ENCODE measurements around the gene SLA2.
"Not testable (repeated sequence)": the region's sequence is repeated elsewhere in the genome, so short reads cannot be mapped to it uniquely, and the experiment has no call there.

SLA2 gene

DNA sequence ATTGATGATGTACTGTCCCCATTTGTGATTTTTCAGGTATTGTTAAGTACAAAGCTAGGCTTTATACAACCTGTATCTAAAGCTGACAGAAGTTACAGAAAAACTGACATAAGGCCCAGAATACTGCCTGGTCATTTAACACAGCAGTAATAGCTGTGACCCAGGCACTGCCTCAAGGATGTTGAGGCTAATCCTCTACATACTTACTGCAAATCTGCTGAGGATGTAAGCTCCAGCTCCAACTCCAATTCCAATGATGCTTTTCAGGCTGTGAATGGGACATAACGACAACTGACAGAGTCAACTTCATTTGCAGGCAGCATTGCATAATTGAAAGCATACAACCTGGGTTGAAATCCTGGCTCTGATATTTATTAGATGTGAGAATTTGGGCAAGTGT, 36.3 kb upstream of the SLA2 start:
- no peak overlapping the region for H3K4me3 ChIP-seq (ENCODE audit: control insufficient read depth, low read depth, low read length)
- TF ChIP-seq, protein P1, sequence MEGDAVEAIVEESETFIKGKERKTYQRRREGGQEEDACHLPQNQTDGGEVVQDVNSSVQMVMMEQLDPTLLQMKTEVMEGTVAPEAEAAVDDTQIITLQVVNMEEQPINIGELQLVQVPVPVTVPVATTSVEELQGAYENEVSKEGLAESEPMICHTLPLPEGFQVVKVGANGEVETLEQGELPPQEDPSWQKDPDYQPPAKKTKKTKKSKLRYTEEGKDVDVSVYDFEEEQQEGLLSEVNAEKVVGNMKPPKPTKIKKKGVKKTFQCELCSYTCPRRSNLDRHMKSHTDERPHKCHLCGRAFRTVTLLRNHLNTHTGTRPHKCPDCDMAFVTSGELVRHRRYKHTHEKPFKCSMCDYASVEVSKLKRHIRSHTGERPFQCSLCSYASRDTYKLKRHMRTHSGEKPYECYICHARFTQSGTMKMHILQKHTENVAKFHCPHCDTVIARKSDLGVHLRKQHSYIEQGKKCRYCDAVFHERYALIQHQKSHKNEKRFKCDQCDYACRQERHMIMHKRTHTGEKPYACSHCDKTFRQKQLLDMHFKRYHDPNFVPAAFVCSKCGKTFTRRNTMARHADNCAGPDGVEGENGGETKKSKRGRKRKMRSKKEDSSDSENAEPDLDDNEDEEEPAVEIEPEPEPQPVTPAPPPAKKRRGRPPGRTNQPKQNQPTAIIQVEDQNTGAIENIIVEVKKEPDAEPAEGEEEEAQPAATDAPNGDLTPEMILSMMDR (IDR thresholded peaks at IDR 0.05; ENCODE audit: control insufficient read depth, insufficient read depth, low read depth, low read length, missing control alignments), result no peak
- no peak for DNase-seq (ENCODE audit: low read depth)

DNA sequence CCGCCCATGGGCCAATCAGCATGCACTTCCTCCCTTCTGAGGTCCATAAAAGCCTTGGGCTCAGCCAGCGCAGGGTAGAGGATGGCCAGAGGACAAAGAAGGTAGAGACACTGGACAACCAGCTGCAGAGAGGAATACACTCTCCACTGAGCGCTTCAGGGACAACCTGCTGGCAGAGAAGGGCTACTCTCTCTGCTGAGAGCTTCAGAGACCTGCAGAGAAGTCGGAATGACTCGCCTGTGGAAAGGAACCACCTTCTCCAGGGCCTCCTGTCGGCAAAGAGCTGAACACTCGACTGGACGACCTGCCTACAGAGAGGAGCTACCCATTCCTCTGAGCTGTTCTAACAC, 31.4 kb upstream of the SLA2 start:
- no peak overlapping the region for H3K4me3 ChIP-seq (ENCODE audit: control insufficient read depth, low read depth, low read length)

DNA sequence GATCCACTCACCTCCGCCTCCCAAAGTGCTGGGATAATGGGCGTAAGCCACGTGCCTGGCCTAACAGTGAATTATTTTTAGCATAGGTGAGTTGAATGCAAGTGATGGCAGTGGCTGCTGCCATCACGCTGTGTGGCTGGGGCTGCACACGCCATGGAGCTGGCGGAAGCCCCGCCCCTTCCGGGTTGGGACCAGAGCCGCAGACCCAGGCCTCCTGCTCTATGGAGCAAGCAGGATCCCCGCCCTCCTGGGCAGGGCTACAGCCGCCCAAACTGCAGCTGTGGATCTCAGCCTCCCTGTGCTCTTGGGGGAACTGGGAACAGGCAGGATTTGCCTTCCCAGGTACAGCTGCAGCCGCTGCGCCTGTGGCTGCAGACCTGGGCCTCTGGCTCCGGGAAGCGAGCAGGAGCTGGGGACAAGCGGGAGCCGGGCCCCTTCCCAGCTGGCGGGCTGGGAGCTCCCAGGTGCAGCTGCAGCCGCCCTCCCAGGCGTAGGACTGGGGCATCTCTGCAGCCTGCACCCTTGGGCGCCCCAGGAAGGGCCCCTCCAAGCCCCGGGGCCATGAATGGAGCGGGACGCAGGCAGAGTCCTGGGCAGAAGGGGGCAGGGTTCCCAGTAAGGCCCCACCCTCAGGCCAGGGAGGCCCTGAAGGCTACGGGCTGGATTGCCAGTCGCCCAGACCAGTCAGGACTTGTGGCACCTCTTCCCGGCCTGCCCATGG, 30.9 kb upstream of the SLA2 start:
- TF ChIP-seq, protein P1 (IDR thresholded peaks at IDR 0.05; ENCODE audit: control insufficient read depth, insufficient read depth, low read depth, low read length, missing control alignments), result no peak
- no peak overlapping the region for H3K4me3 ChIP-seq (ENCODE audit: control insufficient read depth, low read depth, low read length)
- DNase-seq (ENCODE audit: low read depth), result no peak

More for the DNA sequence above, 31.4 kb upstream of the SLA2 start:
- no peak for DNase-seq (ENCODE audit: low read depth)
- TF ChIP-seq, protein P1 (IDR thresholded peaks at IDR 0.05; ENCODE audit: control insufficient read depth, insufficient read depth, low read depth, low read length, missing control alignments), result no peak

DNA sequence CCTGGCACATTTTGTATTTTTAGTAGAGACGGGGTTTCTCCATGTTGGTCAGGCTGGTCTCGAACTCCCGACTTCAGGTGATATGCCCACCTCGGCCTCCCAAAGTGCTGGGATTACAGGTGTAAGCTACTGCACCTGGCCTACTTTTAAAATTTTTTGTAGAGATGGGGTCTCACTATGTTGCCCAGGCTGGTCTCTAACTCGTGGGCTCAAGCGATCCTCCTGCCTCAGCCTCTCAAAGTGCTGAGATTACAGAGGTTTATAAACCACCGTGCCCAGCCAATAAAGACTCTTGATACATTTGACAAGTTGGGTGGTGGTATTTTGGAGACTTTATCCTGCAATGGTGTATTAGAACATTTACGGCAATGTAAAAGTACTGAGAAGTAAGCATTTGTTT, 29.5 kb upstream of the SLA2 start:
- not testable (repeated sequence) for H3K4me3 ChIP-seq (ENCODE audit: control insufficient read depth, low read depth, low read length); DNase-seq (ENCODE audit: low read depth)

DNA sequence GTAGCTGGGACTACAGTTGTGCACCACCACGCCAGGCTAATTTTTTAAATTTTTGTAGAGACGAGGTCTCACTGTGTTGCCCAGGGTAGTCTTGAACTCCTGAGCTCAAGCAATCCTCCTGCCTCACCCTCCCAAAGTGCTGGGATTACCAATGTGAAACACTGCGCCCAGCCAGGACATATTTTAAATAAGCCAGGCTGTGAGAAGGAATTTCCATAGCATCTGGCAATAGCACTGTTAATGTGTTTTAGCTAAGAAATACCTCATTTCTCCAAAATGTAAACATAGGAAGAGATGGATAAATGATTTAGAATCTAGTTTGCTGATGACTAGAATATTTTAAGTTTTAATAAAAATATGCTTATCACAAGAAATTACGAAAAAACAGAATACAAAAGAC, 27.0 kb upstream of the SLA2 start:
- no peak overlapping the region for H3K4me3 ChIP-seq (ENCODE audit: control insufficient read depth, low read depth, low read length)
- TF ChIP-seq, protein P1 (IDR thresholded peaks at IDR 0.05; ENCODE audit: control insufficient read depth, insufficient read depth, low read depth, low read length, missing control alignments), result no peak
- no peak for DNase-seq (ENCODE audit: low read depth)

DNA sequence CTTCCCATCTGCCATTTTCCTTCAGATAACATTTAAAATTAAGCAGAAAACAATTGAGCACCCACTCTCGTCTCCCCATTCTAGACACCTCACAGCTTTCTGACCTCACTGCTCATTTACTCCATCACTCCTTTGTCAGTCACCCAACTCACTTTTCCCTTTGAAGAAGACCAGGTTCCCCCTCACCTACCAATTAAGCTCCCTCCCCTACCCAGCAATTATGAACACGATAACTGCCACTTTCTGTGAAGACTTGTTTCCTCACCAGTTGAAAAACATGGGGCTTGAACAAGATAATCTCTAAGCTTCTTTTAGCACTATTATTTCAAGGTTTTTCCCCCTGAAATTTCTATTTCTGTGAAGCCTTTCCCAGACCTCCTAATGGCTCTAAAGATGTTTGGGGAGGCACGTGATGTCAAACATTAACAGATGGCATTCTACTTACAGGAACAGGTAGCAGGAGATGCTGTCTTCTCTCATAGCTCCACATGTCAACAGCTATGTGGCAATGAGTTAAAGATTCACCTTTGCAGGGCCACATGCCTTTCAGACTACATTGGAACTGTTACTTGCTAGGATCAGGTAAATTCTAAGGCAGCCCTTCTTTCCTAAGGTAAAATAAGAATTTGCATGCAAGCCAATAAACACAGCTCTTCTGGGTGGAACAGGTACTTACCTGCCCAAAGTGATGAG, 24.8 kb upstream of the SLA2 start:
- DNase-seq (ENCODE audit: low read depth), result no peak
- H3K4me3 ChIP-seq (ENCODE audit: control insufficient read depth, low read depth, low read length), result no peak overlapping the region
- TF ChIP-seq, protein P1 (IDR thresholded peaks at IDR 0.05; ENCODE audit: control insufficient read depth, insufficient read depth, low read depth, low read length, missing control alignments), result no peak

DNA sequence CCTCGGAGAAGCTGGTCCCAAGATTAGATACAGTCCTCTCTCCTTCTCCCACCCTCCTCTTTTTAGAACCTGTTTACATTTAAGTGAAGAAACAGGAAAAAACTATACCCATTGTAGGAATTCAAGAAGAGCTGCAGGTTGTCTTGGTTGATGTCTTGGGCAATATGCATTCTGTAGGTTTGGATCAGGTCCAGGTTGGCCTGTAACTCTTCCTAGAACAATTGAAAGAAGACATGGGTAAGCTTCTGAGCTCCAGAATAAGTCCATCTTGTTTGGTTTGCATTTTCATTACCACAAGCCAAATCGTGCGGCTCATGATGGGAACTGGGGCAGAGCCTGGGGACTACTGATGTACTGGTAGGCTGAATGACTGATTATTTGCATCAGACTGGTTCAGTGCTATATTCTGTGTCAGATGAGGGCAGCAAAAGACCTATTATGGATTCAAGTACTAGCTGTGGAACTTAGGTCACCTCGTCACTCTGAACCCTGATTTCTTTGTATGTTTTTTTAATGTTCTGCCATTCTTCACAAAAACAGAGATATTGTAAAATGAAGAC, 20.3 kb upstream of the SLA2 start:
- TF ChIP-seq, protein P1 (IDR thresholded peaks at IDR 0.05; ENCODE audit: control insufficient read depth, insufficient read depth, low read depth, low read length, missing control alignments), result peak; percentile 20
- DNase-seq (ENCODE audit: low read depth), result no peak
- no peak overlapping the region for H3K4me3 ChIP-seq (ENCODE audit: control insufficient read depth, low read depth, low read length)
